ENCODE results near the gene ABCB4. TPM values are rescaled to one million over a fixed set of nuclear protein-coding genes. Genes with fewer than 3 reads are reported as not detected.

Gene ABCB4
- total RNA-seq, 1 donor from 2014 or later: 0.48 TPM

DNA sequence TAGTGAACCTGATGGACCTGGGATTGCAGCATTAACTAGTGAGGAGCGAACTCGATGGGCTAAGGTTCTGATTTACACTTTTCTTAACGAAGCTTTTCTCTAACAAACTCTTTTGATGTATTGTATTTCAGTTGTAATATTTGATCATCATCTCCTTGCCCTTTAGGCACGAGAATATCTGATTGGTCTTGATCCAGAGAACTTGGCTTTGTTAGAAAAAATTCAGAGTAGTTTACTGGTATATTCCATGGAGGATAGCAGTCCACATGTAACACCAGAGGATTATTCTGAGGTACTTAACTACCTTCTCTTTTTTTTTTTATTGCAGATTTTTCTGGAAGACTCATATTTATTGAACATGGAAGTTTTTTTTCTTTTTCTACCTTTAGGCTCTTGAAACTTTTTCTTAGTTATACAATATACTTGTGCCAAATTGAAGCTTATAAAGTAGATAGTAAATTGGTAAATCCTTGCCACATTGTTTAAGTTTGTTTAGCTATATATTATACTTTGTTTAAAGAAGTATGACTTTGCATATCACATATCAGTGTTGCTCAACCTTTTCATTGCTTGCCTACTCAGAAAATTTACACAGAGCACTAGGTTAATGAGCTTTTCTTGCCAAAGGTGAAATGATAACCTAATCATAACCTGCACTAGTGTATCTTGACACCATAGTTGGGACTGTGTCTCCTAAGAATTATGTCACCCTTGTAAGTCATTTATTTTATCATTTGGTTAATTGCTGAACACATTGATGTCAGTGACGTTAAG, 99.6 kb downstream of the ABCB4 start:
- Histone ChIP-seq H3K4me2 (ENCODE audit: low read length) (no peak overlapping the region), H2AFZ (ENCODE audit: low read depth, low read length) (no peak overlapping the region), H3K36me3 (ENCODE audit: insufficient read depth, low read length) (peaks cover 3% of the 10 kb centered on the region), H3K79me2 (ENCODE audit: insufficient read depth, low read length) (no peaks in the 10 kb centered on the region), H3K27ac (ENCODE audit: low read depth, low read length) (no peak overlapping the region), H4K20me1 (ENCODE audit: insufficient read depth, low read length) (no peaks in the 10 kb centered on the region), H3K4me1 (ENCODE audit: insufficient read depth, low read length) (no peaks in the 10 kb centered on the region), H3K9ac (ENCODE audit: low read length) (no peak overlapping the region), H3K9me3 (ENCODE audit: insufficient read depth, low read depth, low read length) (no peaks in the 10 kb centered on the region), H3K4me3 (ENCODE audit: insufficient read depth, low read depth, low read length) (no peak overlapping the region), H3K27me3 (ENCODE audit: insufficient read depth, low read length) (no peaks in the 10 kb centered on the region)
- no peak for FAIRE-seq
- TF ChIP-seq EZH2 (IDR thresholded peaks at IDR 0.05; ENCODE audit: insufficient read depth, low read length): no peak
- TF ChIP-seq CTCF (IDR thresholded peaks at IDR 0.05; ENCODE audit: insufficient read depth, low read depth, low read length): no peak
- Mint-ChIP-seq H3K4me1 (ENCODE audit: low read depth, unreplicated experiment) (peaks cover 2% of the 10 kb centered on the region), H3K27ac (ENCODE audit: unreplicated experiment) (no peak overlapping the region), H3K36me3 (ENCODE audit: low read depth, unreplicated experiment) (peaks cover 1% of the 10 kb centered on the region), H3K27me3 (ENCODE audit: low read depth, unreplicated experiment) (no peaks in the 10 kb centered on the region), H3K9me3 (ENCODE audit: unreplicated experiment) (no peaks in the 10 kb centered on the region), H3K4me3 (ENCODE audit: unreplicated experiment) (no peak overlapping the region)
- DNase-seq (ENCODE audit: low read depth): no peak

- H3K27ac Mint-ChIP-seq (ENCODE audit: unreplicated experiment): no peak overlapping the region
- H3K4me2 ChIP-seq (ENCODE audit: low read length): no peak overlapping the region
- no peak for FAIRE-seq
Observed at GRCh38 chr7:87370660-87371180, 104.8 kb downstream of the ABCB4 start.

More at GRCh38 chr7:87370660-87371180, 104.8 kb downstream of the ABCB4 start:
- no peaks in the 10 kb centered on the region for H3K27me3 Mint-ChIP-seq (ENCODE audit: low read depth, unreplicated experiment)
- peaks cover 5% of the 10 kb centered on the region for H3K4me1 Mint-ChIP-seq (ENCODE audit: low read depth, unreplicated experiment)
- no peaks in the 10 kb centered on the region for H3K79me2 ChIP-seq (ENCODE audit: insufficient read depth, low read length)
- H3K36me3 ChIP-seq (ENCODE audit: insufficient read depth, low read length): peaks cover 2% of the 10 kb centered on the region
- no peaks in the 10 kb centered on the region for H3K27me3 ChIP-seq (ENCODE audit: insufficient read depth, low read length)
- no peak overlapping the region for H3K4me3 Mint-ChIP-seq (ENCODE audit: unreplicated experiment)
- H3K4me3 ChIP-seq (ENCODE audit: insufficient read depth, low read depth, low read length): no peak overlapping the region
- H3K9me3 ChIP-seq (ENCODE audit: insufficient read depth, low read depth, low read length): no peaks in the 10 kb centered on the region
- H2AFZ ChIP-seq (ENCODE audit: low read depth, low read length): no peak overlapping the region
- no peaks in the 10 kb centered on the region for H3K4me1 ChIP-seq (ENCODE audit: insufficient read depth, low read length)
- no peaks in the 10 kb centered on the region for H4K20me1 ChIP-seq (ENCODE audit: insufficient read depth, low read length)
- no peak for TF ChIP-seq CTCF (IDR thresholded peaks at IDR 0.05; ENCODE audit: insufficient read depth, low read depth, low read length)
- TF ChIP-seq EZH2 (IDR thresholded peaks at IDR 0.05; ENCODE audit: insufficient read depth, low read length): no peak
- no peak overlapping the region for H3K27ac ChIP-seq (ENCODE audit: low read depth, low read length)
- H3K9me3 Mint-ChIP-seq (ENCODE audit: unreplicated experiment): no peaks in the 10 kb centered on the region
- H3K9ac ChIP-seq (ENCODE audit: low read length): no peak overlapping the region
- no peaks in the 10 kb centered on the region for H3K36me3 Mint-ChIP-seq (ENCODE audit: low read depth, unreplicated experiment)
- peak; percentile 29 for DNase-seq (ENCODE audit: low read depth)
